GM18505 (cell line): ENCODE results near the gene PTGER2.
A peak's percentile ranks its signal among the peaks of the same experiment; 100 is the strongest.

Experiments
- ATAC-seq: cut with Tn5 transposase; IDR thresholded peaks from one replicate; pipeline ENCODE4 v1.9.1; 2021; ENCODE audit not compliant: unreplicated experiment
- POLR2A ChIP-seq: IDR thresholded peaks from 4 replicates; pipeline ENCODE4 v1.6.1; 2011; ENCODE audit warnings: borderline replicate concordance; ENCODE audit not compliant: insufficient read depth, insufficient read length; ENCODE audit errors: extremely low read depth

The PTGER2 gene

DNA sequence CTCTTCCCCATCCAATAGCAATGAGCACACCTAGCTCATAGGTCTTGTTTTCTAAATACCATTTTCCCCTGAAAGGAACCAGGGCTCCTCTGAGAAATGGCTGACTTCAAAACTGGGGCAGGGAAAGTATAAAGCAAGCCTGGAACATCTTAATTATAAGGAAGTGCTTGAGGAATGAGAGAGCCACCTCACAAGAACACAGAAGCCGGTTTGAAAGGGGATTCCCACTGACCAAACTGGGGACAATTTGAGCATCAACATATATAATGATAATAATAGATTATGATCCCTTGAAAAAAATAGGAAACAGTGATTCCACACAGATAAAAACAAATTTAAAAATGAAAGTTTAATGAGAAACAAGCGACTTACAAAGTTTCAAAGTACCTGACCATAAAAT is 22.1 kb downstream of the PTGER2 start:
- no peak for ATAC-seq
- TF ChIP-seq POLR2A, result no peak

DNA sequence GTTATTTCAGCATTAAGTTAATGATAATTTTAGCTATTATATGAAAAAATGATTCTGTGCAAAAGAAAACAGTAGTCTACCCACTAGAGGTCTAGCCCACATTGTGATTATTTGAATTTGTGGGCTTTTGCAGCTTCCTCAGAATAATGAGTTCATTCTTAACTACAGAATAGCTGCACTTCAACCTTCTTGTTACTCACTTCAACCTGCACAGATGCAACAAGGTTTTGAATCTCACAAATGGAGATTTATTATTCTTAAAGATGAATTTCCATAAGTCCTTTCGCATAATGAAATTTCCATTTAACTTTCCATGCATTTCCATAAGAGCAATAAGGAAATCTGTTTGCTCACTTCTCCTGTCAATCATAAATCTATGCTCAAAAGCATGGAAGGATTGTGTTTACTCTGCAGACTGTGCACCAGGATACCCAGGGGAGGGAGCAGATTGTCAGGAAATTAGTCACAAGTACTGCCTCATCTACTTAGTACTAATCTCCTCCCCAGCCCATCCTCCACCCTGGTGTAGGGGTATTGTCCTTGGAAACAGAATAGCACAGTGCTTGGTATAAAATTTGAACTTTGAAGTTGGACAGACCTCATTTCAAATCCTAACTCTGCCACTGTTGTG is 24.1 kb downstream of the PTGER2 start:
- ATAC-seq, result no peak
- no peak for TF ChIP-seq POLR2A

DNA sequence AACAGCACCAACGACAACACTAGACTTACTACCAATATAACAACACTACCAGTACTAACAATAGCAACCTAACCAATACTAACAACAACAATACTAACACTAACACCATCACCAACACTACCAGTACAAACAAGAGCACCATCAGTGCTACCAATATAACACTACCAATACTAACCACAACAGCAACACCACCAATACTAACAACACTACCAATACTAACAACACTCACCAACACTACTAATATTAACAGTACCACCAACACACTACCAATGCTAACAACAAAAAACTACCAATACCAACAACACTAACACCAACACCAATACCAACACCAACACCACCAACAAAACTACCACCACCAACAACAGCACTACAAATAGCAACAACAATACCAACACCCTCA is 25.1 kb downstream of the PTGER2 start:
- no peak for TF ChIP-seq POLR2A
- no peak for ATAC-seq

DNA sequence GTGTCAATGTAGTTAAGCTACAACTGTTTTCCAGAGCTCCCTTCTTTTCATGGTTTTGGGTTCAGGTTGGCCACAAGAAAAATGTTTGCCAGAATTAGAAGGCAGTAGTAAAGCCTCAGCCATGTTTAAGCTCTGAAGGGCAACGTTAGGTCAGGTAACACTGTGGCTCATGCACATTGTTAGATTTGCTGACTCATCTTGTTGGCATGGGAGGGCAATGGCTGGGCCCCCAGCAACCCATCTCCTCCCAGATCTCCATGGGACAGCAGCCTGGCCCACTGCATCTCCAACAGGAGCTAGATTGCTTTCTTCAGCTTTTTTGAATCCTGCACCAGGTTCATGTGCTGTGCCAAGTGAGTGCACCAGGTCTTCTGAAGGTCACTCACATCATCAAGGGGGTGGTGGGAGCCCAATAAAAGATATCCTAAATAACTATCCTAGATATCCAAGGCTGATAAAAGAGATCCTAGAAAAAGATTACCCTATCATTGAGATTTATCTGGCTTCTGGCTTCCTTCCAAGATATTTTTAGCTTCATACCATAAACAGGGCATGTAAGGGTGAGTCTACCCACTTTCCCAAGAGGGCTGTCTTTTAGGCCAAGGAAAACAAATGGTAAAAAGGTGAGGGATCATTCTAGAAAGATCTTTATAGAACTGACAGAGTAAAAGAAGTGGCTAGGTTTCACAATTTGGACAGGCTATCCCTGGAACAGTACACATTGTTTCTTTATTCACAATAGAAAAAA is 28.9 kb downstream of the PTGER2 start:
- no peak for TF ChIP-seq POLR2A
- no peak for ATAC-seq

DNA sequence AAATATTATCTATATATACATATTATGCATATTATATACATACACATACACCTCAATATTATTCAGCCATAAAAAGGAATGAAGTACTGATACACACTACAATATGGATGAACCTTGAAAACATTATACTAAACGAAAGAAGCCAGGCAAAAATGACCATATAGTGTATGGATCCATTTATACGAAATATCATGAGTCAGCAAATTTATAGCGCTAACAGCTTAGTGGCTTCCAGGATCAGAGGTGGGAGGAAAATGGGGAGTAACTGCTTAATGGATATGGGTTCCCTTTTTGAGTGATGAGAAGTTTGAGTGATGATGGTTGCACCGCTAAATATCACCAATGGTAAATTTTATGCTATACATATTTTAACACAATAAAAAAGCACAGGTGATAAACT is 32.7 kb downstream of the PTGER2 start:
- no peak for TF ChIP-seq POLR2A
- ATAC-seq, result no peak

DNA sequence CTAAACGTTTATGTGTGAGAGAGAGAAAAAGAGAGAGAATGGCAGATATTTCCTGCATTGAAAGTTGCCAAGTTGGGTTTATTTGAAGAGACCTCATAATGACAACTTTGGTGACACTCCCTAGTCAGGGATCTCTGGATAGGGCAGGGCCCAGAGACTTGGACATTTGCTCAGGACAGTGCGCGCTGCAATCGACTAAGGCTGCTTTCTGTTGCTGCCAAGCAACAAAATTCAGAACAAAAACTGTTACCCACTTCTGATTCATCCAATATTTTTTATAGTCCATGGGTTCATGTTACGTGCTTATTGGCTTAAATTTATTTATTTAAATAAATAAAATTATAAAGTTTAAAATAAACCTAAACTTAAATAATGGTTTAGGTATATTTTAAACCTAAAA is 34.2 kb downstream of the PTGER2 start:
- TF ChIP-seq POLR2A, result no peak
- no peak for ATAC-seq

DNA sequence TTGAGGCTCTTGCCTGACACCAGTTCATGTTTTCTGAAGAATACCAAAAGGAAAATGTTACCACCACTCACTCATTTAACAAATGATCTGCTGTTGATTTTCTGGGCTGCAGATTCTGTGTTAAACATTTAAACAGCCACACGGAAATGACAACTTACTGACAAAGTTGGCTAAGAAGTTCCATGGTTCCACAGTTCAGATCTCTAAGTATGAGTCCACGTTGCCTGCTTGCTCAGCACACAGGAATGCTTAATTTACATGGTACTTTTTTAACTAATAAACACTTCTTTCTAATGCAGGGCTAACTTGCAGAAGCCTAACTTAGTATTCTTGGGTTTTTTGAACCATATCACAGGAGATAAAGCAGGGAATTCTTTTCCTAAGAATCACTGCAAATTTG is 34.7 kb downstream of the PTGER2 start:
- TF ChIP-seq POLR2A, result no peak
- no peak for ATAC-seq

DNA sequence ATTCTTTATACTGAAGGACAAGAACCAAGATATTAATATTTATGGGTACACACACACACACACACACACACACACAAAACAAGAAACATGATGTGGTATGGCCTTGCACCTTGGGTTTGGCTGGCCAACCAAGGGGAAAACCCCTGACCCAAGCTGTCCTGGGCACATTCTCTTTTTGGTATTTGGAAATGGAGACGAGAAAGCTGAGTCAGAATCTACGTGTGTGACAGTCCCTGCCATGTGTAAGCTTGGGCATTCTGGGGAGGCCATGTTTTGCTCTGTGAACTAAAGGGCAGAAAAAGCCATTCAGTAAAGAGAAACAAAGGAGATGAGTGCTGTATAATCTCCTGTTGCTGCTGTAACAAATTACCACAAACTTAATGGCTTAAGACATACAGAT is 35.6 kb downstream of the PTGER2 start:
- TF ChIP-seq POLR2A, result no peak
- ATAC-seq, result no peak

DNA sequence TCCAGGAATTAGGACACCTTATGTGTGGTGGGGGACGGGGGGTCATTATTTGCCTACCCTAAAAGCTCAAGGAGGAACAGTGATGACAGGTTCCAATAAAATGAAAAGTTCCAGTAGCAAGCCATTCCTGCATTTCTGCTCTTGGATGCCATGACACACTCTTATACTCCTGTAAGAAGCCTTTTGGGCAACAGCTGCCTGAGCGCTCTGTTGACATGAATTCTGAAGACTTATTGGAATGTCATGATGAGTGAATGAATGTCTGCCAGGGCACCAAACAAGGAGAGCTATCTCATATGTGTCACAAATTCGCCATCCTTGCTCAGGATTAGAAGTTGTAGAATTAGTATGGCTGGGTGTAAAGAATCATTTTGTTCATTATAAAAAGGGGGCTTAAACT is 36.3 kb downstream of the PTGER2 start:
- TF ChIP-seq POLR2A, result no peak
- ATAC-seq, result no peak

DNA sequence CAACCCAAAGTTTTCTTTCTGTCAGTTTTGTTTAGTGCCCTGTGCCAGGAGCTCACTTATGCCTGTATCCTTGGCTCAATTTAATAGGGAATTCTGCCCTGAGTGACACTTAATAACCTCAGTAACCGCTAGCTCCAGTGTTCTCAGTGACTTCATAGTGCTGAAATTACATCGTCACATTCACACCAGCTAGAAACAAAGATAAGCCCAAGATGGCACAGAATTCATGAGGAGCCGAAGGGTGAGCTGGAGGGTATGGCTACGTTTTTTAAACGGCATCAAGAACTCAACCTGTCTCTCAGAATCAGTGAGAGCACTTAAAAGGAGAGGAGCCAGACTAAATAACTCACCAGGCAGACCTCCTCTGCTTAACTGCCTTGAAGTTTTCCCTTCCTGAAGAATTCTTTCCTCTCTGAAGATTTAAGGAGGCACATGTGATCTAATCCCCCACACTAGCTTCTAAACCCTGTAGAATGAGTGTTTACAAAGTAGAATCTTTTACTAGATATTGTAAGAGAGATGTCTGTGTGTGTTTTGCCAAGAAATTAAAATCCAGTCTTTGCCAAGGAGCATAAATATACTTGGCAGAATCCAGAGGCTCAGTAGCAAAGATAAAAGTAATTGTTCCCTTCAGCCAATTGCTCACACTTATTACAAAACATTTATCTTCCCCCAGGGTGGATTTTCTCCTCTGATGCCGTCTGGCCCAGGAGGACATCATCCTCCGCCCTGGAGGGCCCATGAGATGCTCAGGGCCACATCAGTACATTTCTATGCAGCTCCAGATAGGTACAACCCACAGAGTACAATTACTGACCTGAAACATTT is 37.3 kb downstream of the PTGER2 start:
- no peak for TF ChIP-seq POLR2A
- ATAC-seq, result no peak

DNA sequence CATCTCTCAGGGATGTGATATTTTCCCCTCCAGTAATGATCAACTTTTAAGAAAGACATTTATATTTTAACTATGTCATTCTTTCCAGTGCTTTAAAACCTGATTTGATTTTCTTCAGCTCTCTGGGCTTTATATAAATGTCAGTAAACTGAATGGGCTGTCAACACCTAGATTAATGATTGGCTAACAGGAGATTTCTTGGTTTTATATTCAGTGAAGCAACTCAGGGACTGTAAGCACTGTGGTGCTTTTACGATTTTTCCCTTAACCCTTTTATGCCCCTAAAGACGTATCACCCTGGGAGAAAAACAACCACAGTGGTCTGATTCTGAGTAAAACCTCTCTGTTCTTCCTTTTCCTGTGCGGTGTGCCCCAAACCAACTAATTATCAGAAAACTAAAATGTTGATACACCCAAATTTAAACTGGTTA is 38.0 kb downstream of the PTGER2 start:
- no peak for TF ChIP-seq POLR2A
- peak; percentile 55 for ATAC-seq

DNA sequence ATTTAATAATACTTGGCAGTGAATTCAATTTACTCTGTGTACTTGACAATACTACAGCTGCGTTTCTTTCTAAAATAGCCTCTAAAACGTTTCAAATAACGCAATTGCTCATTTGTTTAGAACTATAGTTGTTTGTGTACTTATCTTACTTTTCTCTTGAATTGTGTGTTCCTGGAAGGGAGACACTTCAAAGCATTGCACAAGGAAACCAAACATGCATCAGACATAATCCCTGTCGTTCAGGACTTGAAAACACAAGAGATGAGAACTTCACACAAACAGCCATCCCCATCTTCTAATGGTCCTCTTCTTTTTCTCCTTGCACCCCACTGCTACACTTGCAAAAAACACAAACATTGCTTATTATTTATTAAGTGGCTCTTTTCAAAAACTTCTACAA is 38.5 kb downstream of the PTGER2 start:
- no peak for ATAC-seq
- no peak for TF ChIP-seq POLR2A

DNA sequence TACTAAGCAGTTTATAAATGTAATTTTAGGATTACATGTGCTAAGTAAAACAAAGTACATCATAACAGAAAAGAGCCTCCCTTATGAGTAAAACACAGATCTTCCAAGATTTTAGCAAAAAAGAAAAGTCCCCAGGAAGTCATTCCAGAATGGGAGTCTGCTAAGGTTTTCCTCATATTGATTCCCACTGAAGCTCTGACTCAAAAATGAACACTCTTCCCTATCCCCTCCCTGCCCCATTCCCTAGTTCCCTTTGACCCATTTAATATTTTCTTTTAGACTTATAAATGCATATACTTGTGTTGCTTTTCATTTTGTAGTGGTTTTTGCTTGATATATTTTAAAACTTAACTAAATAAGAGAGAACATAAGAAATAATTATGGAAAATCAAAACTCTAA is 40.1 kb downstream of the PTGER2 start:
- no peak for ATAC-seq
- TF ChIP-seq POLR2A, result no peak

DNA sequence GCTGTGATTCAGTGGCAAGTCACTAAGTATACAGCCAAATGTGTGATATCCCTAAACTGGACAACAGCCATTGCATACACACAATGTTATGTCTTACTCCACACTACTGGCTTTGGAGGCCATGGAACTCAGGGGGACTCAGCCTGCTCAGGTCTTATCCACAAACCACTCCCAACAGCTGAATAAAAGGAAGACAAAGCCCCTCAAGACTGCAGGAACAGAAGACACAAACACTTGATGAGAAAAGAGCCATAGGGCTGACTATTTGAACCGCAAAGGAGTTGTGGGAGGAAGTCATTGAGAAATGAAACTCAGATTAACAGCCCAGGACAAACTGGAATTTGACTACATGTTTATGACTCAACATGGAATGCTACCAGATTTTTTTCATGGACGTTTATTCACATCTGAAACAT is 40.9 kb downstream of the PTGER2 start:
- no peak for ATAC-seq
- no peak for TF ChIP-seq POLR2A
